AG04450 (cell line): ENCODE measurements around the gene ADAM22. TPM values are rescaled to one million over a fixed set of nuclear protein-coding genes. Genes with fewer than 3 reads are reported as not detected.
"Not testable (repeated sequence)": the region's sequence is repeated elsewhere in the genome, so short reads cannot be mapped to it uniquely, and the experiment has no call there.

Experiments
- CTCF ChIA-PET: fragments of 300-600, 350-600 bp; formaldehyde crosslinking; extraction: SDS; loops from one replicate; lab custom pipeline; 2022; ENCODE audit warnings: antibody characterized with exemption, inconsistent platforms; lab: Charles Lee
- POLR2A ChIA-PET: fragments of 350-600 bp; formaldehyde crosslinking; extraction: SDS; loops from one replicate; lab custom pipeline; 2021; ENCODE audit warnings: antibody characterized with exemption, inconsistent platforms; lab: Yijun Ruan, JAX
- DNase-seq: peaks from one replicate; pipeline ENCODE4 v3.0.0-alpha.2; 2011; ENCODE audit warnings: low read depth, low spot score
- H3K27ac ChIP-seq: one replicate; pipeline ENCODE4 v1.5.1; 2012; ENCODE audit warnings: low read depth, low read length, control low read depth
- H3K27me3 ChIP-seq: one replicate; pipeline ENCODE4 v1.6.0; 2012; ENCODE audit warnings: low read length; ENCODE audit not compliant: control insufficient read depth, insufficient read depth
- H3K4me3 ChIP-seq: 2 replicates; pipeline ENCODE4 v1.5.1; 2011; ENCODE audit warnings: mild to moderate bottlenecking, low read depth, low read length, control low read depth
- H3K9me3 ChIP-seq: 2 replicates; pipeline ENCODE4 v1.5.1; 2012; ENCODE audit warnings: low read length; ENCODE audit not compliant: control insufficient read depth, insufficient read depth
- CTCF ChIP-seq: IDR thresholded peaks from 2 replicates; pipeline ENCODE4 v1.5.1; 2011; ENCODE audit warnings: low read depth, low read length, control low read depth, inconsistent platforms
- polyA minus RNA-seq: library from RNA; depleted of rRNA, polyadenylated mRNA; stranded (reverse); fragments of >200 nt; gene quantifications from 2 replicates; pipeline ENCODE4 v1.2.3, GENCODE V29; 2011; rRNA and poly(A)+ RNA removed
- polyA plus RNA-seq: library from polyadenylated mRNA; depleted of rRNA; stranded (reverse); fragments of >200 nt; gene quantifications from 2 replicates; pipeline ENCODE4 v1.2.3, GENCODE V29; 2011; rRNA removed

ADAM22 gene
- polyA plus RNA-seq (0.14 and 0.33 TPM in 2 replicates), polyA minus RNA-seq (0.26 and 1.2 TPM in 2 replicates)

GRCh38 chr7:87933953-87934698, at the start of gene ADAM22:
Gene ADAM22 (plus strand): TSS chr7:87934251. CDS start chr7:87934466, 215 bp downstream.
- no peaks in the 10 kb centered on the region for H3K9me3 ChIP-seq
- no peak for TF ChIP-seq CTCF
- peak; percentile 6 for DNase-seq
- H3K4me3 ChIP-seq: peak within 1 kb of the TSS; percentile 66
- ChIA-PET POLR2A (no interaction called here), CTCF (interaction anchor here (1.1 kb wide), 1 partner anchor 28 kb away, joined by 3 read pairs; no protein-coding TSS in a partner anchor)
- peaks cover 4% of the 10 kb centered on the region for H3K27me3 ChIP-seq
- H3K27ac ChIP-seq: no peak within 1 kb of the TSS

GRCh38 chr7:87885018-87885417, 49.0 kb upstream of the ADAM22 start:
- no peak overlapping the region for H3K4me3 ChIP-seq
- DNase-seq: no peak
- H3K9me3 ChIP-seq: no peaks in the 10 kb centered on the region
- no peak overlapping the region for H3K27ac ChIP-seq
- no peaks in the 10 kb centered on the region for H3K27me3 ChIP-seq
- TF ChIP-seq CTCF: no peak
- ChIA-PET POLR2A (no interaction called here), CTCF (interaction anchor here (0.6 to 3.5 kb wide), 3 partner anchors 45 to 572 kb away, joined by 3 to 10 read pairs (median 3); no protein-coding TSS in a partner anchor)

- no peaks in the 10 kb centered on the region for H3K27me3 ChIP-seq
- peak; percentile 47 for TF ChIP-seq CTCF
- H3K4me3 ChIP-seq: no peak overlapping the region
- no peak overlapping the region for H3K27ac ChIP-seq
- DNase-seq: peak; percentile 11
- H3K9me3 ChIP-seq: no peaks in the 10 kb centered on the region
- CTCF ChIA-PET: interaction anchor here (0.7 to 4.4 kb wide), 19 partner anchors 9 to 960 kb away, joined by 3 to 66 read pairs (median 6); no protein-coding TSS in a partner anchor
- POLR2A ChIA-PET: interaction anchor here (0.7 kb wide), 2 partner anchors 55 to 370 kb away, joined by 10 to 14 read pairs; no protein-coding TSS in a partner anchor
Measured at GRCh38 chr7:87886875-87887274, 47.2 kb upstream of the ADAM22 start.

- POLR2A ChIA-PET: no interaction called here
- H3K27me3 ChIP-seq: no peaks in the 10 kb centered on the region
- no peaks in the 10 kb centered on the region for H3K9me3 ChIP-seq
- no peak for TF ChIP-seq CTCF
- no peak for DNase-seq
- CTCF ChIA-PET: interaction anchor here (1.3 to 2.0 kb wide), 2 partner anchors 9 to 98 kb away, joined by 4 to 7 read pairs; no protein-coding TSS in a partner anchor
- no peak overlapping the region for H3K4me3 ChIP-seq
- no peak overlapping the region for H3K27ac ChIP-seq
Measured at GRCh38 chr7:87895363-87895762, 38.7 kb upstream of the ADAM22 start.

- ChIA-PET CTCF (no interaction called here), POLR2A (no interaction called here)
- no peak overlapping the region for H3K27ac ChIP-seq
- DNase-seq: no peak
- H3K4me3 ChIP-seq: no peak overlapping the region
- TF ChIP-seq CTCF: no peak
- no peaks in the 10 kb centered on the region for H3K9me3 ChIP-seq
- no peaks in the 10 kb centered on the region for H3K27me3 ChIP-seq
Measured at GRCh38 chr7:87899255-87899654, 34.8 kb upstream of the ADAM22 start.

GRCh38 chr7:87907136-87907906, 26.7 kb upstream of the ADAM22 start:
- H3K9me3 ChIP-seq, H3K4me3 ChIP-seq, H3K27me3 ChIP-seq, H3K27ac ChIP-seq, DNase-seq, POLR2A ChIA-PET: not testable (repeated sequence)
- CTCF ChIA-PET: interaction anchor here (0.6 kb wide), 1 partner anchor 642 kb away, joined by 3 read pairs; no protein-coding TSS in a partner anchor

GRCh38 chr7:87908814-87909213, 25.2 kb upstream of the ADAM22 start:
- CTCF ChIA-PET, H3K4me3 ChIP-seq, H3K27ac ChIP-seq, H3K9me3 ChIP-seq, DNase-seq, H3K27me3 ChIP-seq, POLR2A ChIA-PET: not testable (repeated sequence)
